Subcutaneous abdominal adipose tissue (tissue), 5 donors: Measurements from ENCODE around the gene C10orf62.
"Not testable (repeated sequence)": the region's sequence is repeated elsewhere in the genome, so short reads cannot be mapped to it uniquely, and the experiment has no call there.

Experiments used
- H3K27ac ChIP-seq: one replicate; pipeline ENCODE4 v1.7.0; 2013; ENCODE audit warnings: low read depth, mild to moderate bottlenecking, inconsistent platforms, low read length, moderate library complexity
- H3K27me3 ChIP-seq, 5 donors: one replicate each; pipeline ENCODE4 v1.7.0; 2013; ENCODE audit warnings: low read length in 5 of 5, inconsistent platforms in 1 of 5; ENCODE audit not compliant: control insufficient read depth in 5 of 5, insufficient read depth in 4 of 5
- H3K36me3 ChIP-seq, 5 donors: one replicate each; pipeline ENCODE4 v1.7.0; 2013; ENCODE audit warnings: low read length in 5 of 5; ENCODE audit not compliant: control insufficient read depth in 5 of 5, insufficient read depth in 5 of 5
- H3K4me1 ChIP-seq, 5 donors: one replicate each; pipeline ENCODE4 v1.7.0; 2013; ENCODE audit warnings: low read length in 5 of 5, mild to moderate bottlenecking in 3 of 5, moderate library complexity in 1 of 5; ENCODE audit not compliant: control insufficient read depth in 5 of 5, insufficient read depth in 5 of 5
- H3K4me3 ChIP-seq, 5 donors: one replicate each; pipeline ENCODE4 v1.7.0; 2013; ENCODE audit warnings: low read length in 5 of 5, low read depth in 1 of 5
- H3K9ac ChIP-seq, 5 donors: one replicate each; pipeline ENCODE4 v1.7.0; 2013; ENCODE audit warnings: low read length in 5 of 5, mild to moderate bottlenecking in 4 of 5, moderate library complexity in 3 of 5
- H3K9me3 ChIP-seq, 5 donors: one replicate each; pipeline ENCODE4 v1.7.0; 2013; ENCODE audit warnings: low read length in 5 of 5; ENCODE audit not compliant: control insufficient read depth in 5 of 5
- donor health status: healthy.
- donor health status: healthy.
- donor health status: healthy.
- donor health status: healthy.
- donor health status: healthy.

Gene C10orf62

DNA sequence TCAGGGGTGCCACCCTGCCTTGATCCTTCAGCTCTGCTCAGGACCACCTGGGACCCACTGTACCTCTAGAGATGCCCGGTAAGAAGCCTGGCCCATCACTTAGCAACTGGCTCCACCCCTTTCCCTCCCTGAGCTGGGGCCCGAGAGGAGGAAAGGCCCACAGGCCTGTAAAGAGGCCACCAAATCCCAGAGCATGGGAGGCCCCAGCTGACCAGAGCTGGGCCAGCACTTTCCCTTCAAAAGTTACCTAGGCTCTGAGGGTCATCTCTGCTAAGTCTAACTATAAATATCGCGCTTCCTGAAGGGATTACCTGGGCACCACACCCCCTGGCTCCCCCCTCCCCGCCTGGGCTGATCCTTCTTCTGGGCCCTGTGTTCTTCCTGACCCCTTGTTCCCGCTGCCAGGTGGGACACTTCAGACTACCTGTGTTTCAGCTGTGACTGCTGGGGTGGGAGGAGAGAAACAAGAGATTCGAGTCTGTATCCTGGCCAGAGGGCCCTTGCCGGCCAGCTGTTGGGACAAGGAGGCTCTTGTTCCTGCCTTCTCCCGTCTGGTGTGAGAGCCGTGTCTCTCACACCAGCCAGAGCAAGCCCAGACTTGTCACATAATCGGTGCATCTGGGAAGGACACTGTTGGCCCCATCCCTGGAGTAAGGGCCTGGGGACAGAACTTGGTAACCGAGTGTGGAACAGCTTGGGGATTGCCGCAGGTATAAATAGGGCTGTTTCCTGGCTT lies 39.8 kb upstream of the C10orf62 start:
- Histone ChIP-seq H3K4me1 (peaks cover 3 to 45% (median 14%) of the 10 kb centered on the region in 5 donors), H3K27me3 (no peaks in the 10 kb centered on the region), H3K4me3 (no peak overlapping the region), H3K9me3 (no peaks in the 10 kb centered on the region), H3K27ac (peak overlapping the region; percentile 50), H3K9ac (peak overlapping the region in 4 of 5 donors; percentile 17 to 76 (median 41)), H3K36me3 (no peaks in the 10 kb centered on the region)

DNA sequence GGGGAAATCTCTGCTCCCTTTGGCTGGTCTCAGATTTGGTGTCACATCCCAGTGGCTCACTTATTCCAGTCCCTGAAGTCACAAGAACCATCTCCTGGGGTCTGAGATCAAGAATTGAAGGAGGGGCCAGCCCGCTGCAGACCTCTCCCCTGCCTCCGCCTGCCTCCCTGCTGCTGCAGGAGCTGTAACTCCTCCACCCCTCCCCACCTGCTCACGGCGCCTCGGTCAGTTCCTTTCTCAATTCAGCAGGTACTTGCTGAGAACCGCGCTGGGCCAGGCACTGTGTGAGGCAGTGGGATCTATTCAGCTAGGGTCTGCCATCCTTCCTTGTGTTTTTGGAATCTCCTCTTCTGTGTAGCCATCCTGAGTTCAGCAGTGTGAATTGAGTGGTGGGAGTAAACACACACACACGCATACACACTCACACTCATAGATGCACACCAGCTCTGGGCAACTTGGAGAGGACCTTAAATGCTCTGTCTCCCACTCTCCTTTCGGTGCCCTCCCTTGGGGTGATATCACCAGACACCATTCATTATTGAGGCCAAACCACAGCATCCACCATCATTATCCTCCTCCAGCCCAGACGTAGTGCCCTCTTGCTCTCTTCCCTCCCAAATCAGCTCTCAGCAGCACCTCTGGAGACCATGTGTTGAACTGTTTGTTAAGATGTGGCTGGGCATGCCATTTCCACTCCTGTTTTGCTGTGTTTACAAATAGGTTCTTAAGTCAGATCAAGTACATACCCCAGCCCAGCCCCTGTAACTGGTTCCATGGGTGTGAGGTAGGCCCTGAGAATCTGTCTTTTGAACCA lies 39.0 kb upstream of the C10orf62 start:
- Histone ChIP-seq H3K27ac (peak overlapping the region; percentile 50), H3K9me3 (no peaks in the 10 kb centered on the region), H3K9ac (peak overlapping the region in 2 of 5 donors; percentile 44 to 76), H3K36me3 (no peaks in the 10 kb centered on the region), H3K4me1 (peaks cover 3 to 42% (median 14%) of the 10 kb centered on the region in 5 donors), H3K4me3 (no peak overlapping the region), H3K27me3 (no peaks in the 10 kb centered on the region)

DNA sequence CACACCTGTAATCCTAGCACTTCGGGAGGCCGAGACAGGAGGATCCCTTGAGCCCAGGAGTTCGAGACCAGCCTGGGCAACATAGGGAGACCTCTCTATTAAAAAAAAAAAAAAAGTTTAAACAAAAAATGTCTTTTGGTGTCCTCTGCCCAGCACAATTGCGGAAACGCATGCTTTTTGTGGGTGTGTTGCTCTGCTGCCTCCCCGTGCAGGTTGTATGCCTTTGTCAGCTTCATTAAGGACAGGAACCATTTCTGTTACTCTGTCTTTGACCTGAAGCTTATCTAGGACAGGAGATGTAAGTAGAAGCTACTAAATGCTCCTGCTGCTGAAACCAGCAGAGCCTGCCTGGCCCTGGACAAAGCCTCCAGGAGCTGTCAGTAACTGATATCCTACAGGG lies 38.2 kb upstream of the C10orf62 start:
- no peak overlapping the region for H3K4me3 ChIP-seq
- no peaks in the 10 kb centered on the region for H3K9me3 ChIP-seq
- no peaks in the 10 kb centered on the region for H3K27me3 ChIP-seq
- H3K27ac ChIP-seq, result no peak overlapping the region
- no peak overlapping the region for H3K9ac ChIP-seq
- peaks cover 3 to 35% (median 14%) of the 10 kb centered on the region in 5 donors for H3K4me1 ChIP-seq
- no peaks in the 10 kb centered on the region for H3K36me3 ChIP-seq

DNA sequence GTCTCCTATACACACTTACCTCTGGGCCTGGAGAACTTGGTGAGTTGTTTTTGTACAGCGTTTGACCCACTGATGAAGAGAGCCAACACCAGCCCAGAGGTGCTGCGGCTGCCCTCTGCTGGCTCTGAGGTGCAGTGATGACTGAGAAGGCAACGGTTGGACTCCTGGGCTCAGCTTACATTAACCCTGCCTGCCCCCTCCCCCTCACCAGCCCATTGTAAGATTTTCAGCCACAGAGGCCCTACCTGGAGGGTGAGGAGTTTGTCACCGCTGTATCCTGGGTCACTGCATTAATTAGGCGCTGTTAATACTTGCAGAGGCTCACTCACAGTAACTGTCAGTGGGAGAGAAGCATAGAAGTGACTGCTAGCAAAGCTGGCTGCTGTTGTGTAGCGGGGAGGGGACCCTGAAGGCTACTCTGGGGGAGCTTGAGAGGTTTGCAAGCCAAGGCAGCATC lies 35.9 kb upstream of the C10orf62 start:
- no peaks in the 10 kb centered on the region for H3K9me3 ChIP-seq
- H3K27me3 ChIP-seq, result no peaks in the 10 kb centered on the region
- H3K4me1 ChIP-seq, result peaks cover 2 to 17% (median 9%) of the 10 kb centered on the region in 5 donors
- H3K36me3 ChIP-seq, result no peaks in the 10 kb centered on the region
- peak overlapping the region in 1 of 5 donors; percentile 9 for H3K4me3 ChIP-seq
- H3K9ac ChIP-seq, result no peak overlapping the region
- no peak overlapping the region for H3K27ac ChIP-seq

DNA sequence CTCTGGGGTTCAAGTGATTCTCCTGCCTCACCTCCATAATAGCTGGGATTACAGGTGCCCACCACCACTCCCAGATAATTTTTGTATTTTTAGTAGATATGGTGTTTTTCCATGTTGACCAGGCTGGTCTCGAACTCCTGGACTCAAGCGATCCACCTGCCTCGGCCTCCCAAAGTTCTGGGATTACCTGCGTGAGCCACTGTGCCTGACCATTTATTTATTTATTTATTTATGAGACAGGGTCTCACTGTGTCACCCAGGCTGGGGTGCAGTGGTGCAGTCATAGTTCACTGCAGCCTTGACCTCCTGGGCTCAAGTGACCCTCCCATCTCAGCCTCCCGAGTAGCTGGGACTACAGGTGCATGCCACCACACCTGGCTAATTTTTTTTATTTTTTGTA lies 35.2 kb upstream of the C10orf62 start:
- H3K27ac ChIP-seq, H3K9ac ChIP-seq, H3K27me3 ChIP-seq, H3K9me3 ChIP-seq, H3K4me3 ChIP-seq, H3K36me3 ChIP-seq: not testable (repeated sequence)
- H3K4me1 ChIP-seq, result peaks cover 2 to 17% (median 9%) of the 10 kb centered on the region in 5 donors

GRCh38 chr10:97555541-97555940 lies 34.0 kb upstream of the C10orf62 start:
- not testable (repeated sequence) for H3K9me3 ChIP-seq, H3K4me3 ChIP-seq, H3K27ac ChIP-seq, H3K27me3 ChIP-seq, H3K9ac ChIP-seq, H3K36me3 ChIP-seq
- H3K4me1 ChIP-seq, result peaks cover 2 to 10% (median 6%) of the 10 kb centered on the region in 5 donors

DNA sequence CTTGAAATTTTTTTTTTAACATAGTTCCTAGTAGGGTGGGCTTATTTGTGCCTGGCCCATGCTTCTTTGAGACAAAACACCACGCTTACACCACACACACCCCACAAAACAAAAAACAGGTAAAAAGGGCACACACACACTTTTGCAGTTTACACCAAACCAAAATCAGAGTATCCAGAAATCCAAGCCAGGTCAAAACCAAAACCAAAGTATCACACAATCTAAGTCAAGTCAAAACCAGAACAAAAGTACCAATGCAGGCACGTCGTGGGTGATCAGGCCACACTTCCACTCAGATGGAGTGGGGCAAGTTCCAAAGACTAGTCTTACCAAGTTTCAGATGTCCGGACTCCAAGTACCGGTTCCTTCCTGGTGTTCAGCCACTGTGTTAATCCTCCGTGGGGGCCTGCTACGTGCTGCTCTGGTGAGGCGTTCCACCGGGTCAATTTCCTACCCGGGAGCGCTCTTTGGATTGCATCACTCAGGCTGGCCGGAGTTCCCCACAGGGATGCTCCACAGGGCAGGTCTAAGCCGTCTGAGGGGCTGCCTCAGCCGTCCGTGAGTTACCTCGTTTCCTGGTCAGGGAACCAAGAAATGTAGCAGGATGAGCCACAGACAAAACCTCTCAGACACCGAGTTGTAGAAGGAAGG lies 28.7 kb upstream of the C10orf62 start:
- peak overlapping the region; percentile 41 for H3K27ac ChIP-seq
- not testable (repeated sequence) for H3K27me3 ChIP-seq, H3K4me1 ChIP-seq, H3K9ac ChIP-seq, H3K9me3 ChIP-seq, H3K36me3 ChIP-seq
- H3K4me3 ChIP-seq, result peak overlapping the region in 4 of 5 donors; percentile 37 to 64 (median 57)

- H3K9me3 ChIP-seq, H3K9ac ChIP-seq, H3K4me1 ChIP-seq, H3K27ac ChIP-seq, H3K27me3 ChIP-seq, H3K36me3 ChIP-seq: not testable (repeated sequence)
- H3K4me3 ChIP-seq, result peak overlapping the region in 3 of 5 donors; percentile 37 to 64 (median 53)
Observed at GRCh38 chr10:97561386-97562077, 28.0 kb upstream of the C10orf62 start.

DNA sequence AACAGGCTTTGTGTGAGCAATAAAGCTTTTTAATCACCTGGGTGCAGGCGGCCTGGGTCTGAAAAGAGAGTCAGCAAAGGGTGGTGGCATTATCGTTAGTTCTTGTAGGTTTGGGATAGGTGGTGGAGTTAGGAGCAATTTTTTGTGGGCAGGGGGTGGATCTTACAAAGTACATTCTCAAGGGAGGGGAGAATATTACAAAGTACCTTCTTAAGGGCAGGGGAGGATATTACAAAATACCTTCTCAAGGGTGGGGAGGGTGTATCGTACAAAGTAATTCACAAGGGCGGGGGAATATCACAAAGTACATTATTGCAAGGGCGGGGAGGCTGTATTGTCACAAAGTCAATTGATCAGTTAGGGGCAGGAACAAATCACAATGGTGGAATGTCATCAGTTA lies 27.2 kb upstream of the C10orf62 start:
- H3K9ac ChIP-seq, H3K9me3 ChIP-seq, H3K4me3 ChIP-seq, H3K27ac ChIP-seq, H3K27me3 ChIP-seq, H3K36me3 ChIP-seq, H3K4me1 ChIP-seq: not testable (repeated sequence)
